OCI-LY7 (cell line): ENCODE data around the gene HLCS. TPM values are rescaled to one million over a fixed set of nuclear protein-coding genes. Genes with fewer than 3 reads are reported as not detected.

Experiments
- BruUV-seq: library from RNA; stranded (reverse); fragments of 400-500 nt; replicated peaks from 2 replicates; lab custom pipeline; 2021; lab: Mats Ljungman, UMichigan
- CTCF ChIA-PET: fragments of 300-600 bp; sonication (Branson Sonifier 250); formaldehyde crosslinking; loops from one replicate; lab custom pipeline; 2022; ENCODE audit warnings: antibody characterized with exemption; ENCODE audit not compliant: unreplicated experiment; lab: Charles Lee
- POLR2A ChIA-PET: fragments of 300-600 bp; sonication (Branson Sonifier 250); formaldehyde crosslinking; loops from one replicate; lab custom pipeline; 2022; ENCODE audit warnings: antibody characterized with exemption; lab: Charles Lee
- DNase-seq: peaks from one replicate; pipeline ENCODE4 v3.0.0-alpha.2; 2015; ENCODE audit warnings: low spot score
- H2AFZ ChIP-seq: fragments of 200-600 bp; sonication (generic), shearing (Covaris generic); 2 replicates; pipeline ENCODE4 v1.6.1; 2014; ENCODE audit warnings: mild to moderate bottlenecking, antibody characterized with exemption, low read length, moderate library complexity
- H3K27ac ChIP-seq: fragments of 200-600 bp; sonication (generic); 2 replicates; pipeline ENCODE4 v1.5.1; 2014; ENCODE audit warnings: mixed run types, low read depth, mild to moderate bottlenecking, moderate library complexity, low read length, inconsistent platforms; ENCODE audit not compliant: poor library complexity, severe bottlenecking
- H3K36me3 ChIP-seq: fragments of 200-600 bp; sonication (generic); 2 replicates; pipeline ENCODE4 v1.6.1; 2014; ENCODE audit warnings: mild to moderate bottlenecking, antibody characterized with exemption, low read length, moderate library complexity, mixed read lengths; ENCODE audit not compliant: insufficient read depth
- H3K4me1 ChIP-seq: fragments of 200-600 bp; sonication (generic); 2 replicates; pipeline ENCODE4 v1.5.1; 2014; ENCODE audit warnings: mild to moderate bottlenecking, low read length; ENCODE audit not compliant: insufficient read depth, poor library complexity, severe bottlenecking
- H3K4me2 ChIP-seq: fragments of 200-600 bp; sonication (generic); 2 replicates; pipeline ENCODE4 v1.6.1; 2014; ENCODE audit warnings: mild to moderate bottlenecking, low read length
- H3K4me3 ChIP-seq: fragments of 200-600 bp; sonication (generic); 2 replicates; pipeline ENCODE4 v1.5.1; 2014; ENCODE audit warnings: mild to moderate bottlenecking, low read depth, low read length; ENCODE audit not compliant: poor library complexity, severe bottlenecking
- H3K79me2 ChIP-seq: fragments of 200-600 bp; sonication (generic); 2 replicates; pipeline ENCODE4 v1.6.1; 2016; ENCODE audit warnings: low read depth, mild to moderate bottlenecking, low read length, moderate library complexity, mixed read lengths; ENCODE audit not compliant: insufficient read depth
- H3K9me2 ChIP-seq: fragments of 200-600 bp; sonication (generic); 2 replicates; pipeline ENCODE4 v1.6.1; 2016; ENCODE audit warnings: mild to moderate bottlenecking, low read length, mixed read lengths; ENCODE audit not compliant: insufficient read depth
- H3K9me3 ChIP-seq: fragments of 200-600 bp; sonication (generic); 2 replicates; pipeline ENCODE4 v1.6.1; 2014; ENCODE audit warnings: mild to moderate bottlenecking, mixed run types, low read length, mixed read lengths
- H4K20me1 ChIP-seq: fragments of 200-600 bp; sonication (generic); 2 replicates; pipeline ENCODE4 v1.6.1; 2014; ENCODE audit warnings: mild to moderate bottlenecking, antibody characterized with exemption, low read length, moderate library complexity, mixed read lengths; ENCODE audit not compliant: insufficient read depth
- CTCF ChIP-seq: fragments of 200-600 bp; sonication (generic); conservative IDR thresholded peaks from 2 replicates; pipeline ENCODE4 v1.5.1; 2014; ENCODE audit warnings: mild to moderate bottlenecking, antibody characterized with exemption, low read length, moderate library complexity, mixed read lengths
- EZH2phosphoT487 ChIP-seq: fragments of 200-600 bp; sonication (generic); IDR thresholded peaks from 2 replicates; pipeline ENCODE4 v1.6.1; 2018; ENCODE audit warnings: low read depth, borderline replicate concordance, mild to moderate bottlenecking, mixed run types, antibody characterized with exemption, low read length, moderate library complexity, mixed read lengths
- intact Hi-C: fragments of 100-400 bp; cut with micrococcal nuclease; formaldehyde crosslinking; loops from one replicate; pipeline ENCODE4 v1.10.0; 2022; ENCODE audit not compliant: unreplicated experiment
- total RNA-seq, 2 experiments: library from RNA; depleted of rRNA in 1 of 2; stranded (reverse); fragments of >200 nt in 1 of 2; shearing (Covaris generic) in 1 of 2; gene quantifications; 2 replicates each; pipeline ENCODE4 v1.2.3, GENCODE V29; 2014 to 2022

The HLCS gene
- total RNA-seq, 2 experiments from 2014 or later = 12.0 to 20.9 TPM

- H3K4me1 ChIP-seq = peaks cover 3% of the 10 kb centered on the region
- intact Hi-C loops = no loop called here
- BruUV-seq = no TSS peak
- H2AFZ ChIP-seq = no peak overlapping the region
- no peaks in the 10 kb centered on the region for H3K79me2 ChIP-seq
- H3K27ac ChIP-seq = no peak overlapping the region
- POLR2A ChIA-PET = interaction anchor here (0.6 kb wide), 2 partner anchors 49 to 75 kb away, joined by 3 to 6 read pairs; no protein-coding TSS in a partner anchor
- no peaks in the 10 kb centered on the region for H3K36me3 ChIP-seq
- CTCF ChIA-PET = no interaction called here
- H3K9me2 ChIP-seq = no peaks in the 10 kb centered on the region
- H3K9me3 ChIP-seq = no peaks in the 10 kb centered on the region
- no peak for DNase-seq
- no peak overlapping the region for H3K4me2 ChIP-seq
- H4K20me1 ChIP-seq = no peaks in the 10 kb centered on the region
- no peak overlapping the region for H3K4me3 ChIP-seq
- no peak for TF ChIP-seq CTCF
- TF ChIP-seq EZH2phosphoT487 = no peak
These were observed 53.0 kb downstream of the HLCS start for GRCh38 chr21:36913247-36914169.

- no peaks in the 10 kb centered on the region for H3K79me2 ChIP-seq
- BruUV-seq = no TSS peak
- H3K27ac ChIP-seq = no peak overlapping the region
- H3K9me3 ChIP-seq = no peaks in the 10 kb centered on the region
- no peaks in the 10 kb centered on the region for H3K9me2 ChIP-seq
- H4K20me1 ChIP-seq = no peaks in the 10 kb centered on the region
- H3K4me1 ChIP-seq = no peaks in the 10 kb centered on the region
- TF ChIP-seq CTCF = no peak
- no peak for TF ChIP-seq EZH2phosphoT487
- no peak overlapping the region for H3K4me3 ChIP-seq
- CTCF ChIA-PET = interaction anchor here (0.6 kb wide), 1 partner anchor 14 kb away, joined by 3 read pairs; no protein-coding TSS in a partner anchor
- POLR2A ChIA-PET = no interaction called here
- no peak overlapping the region for H2AFZ ChIP-seq
- no peak for DNase-seq
- intact Hi-C loops = no loop called here
- H3K4me2 ChIP-seq = no peak overlapping the region
- H3K36me3 ChIP-seq = no peaks in the 10 kb centered on the region
These were observed 55.7 kb downstream of the HLCS start for GRCh38 chr21:36910581-36911307.
